Measurements from ENCODE around the gene MORN1. TPM values are rescaled to one million over a fixed set of nuclear protein-coding genes. Genes with fewer than 3 reads are reported as not detected.

Gene MORN1
- total and polyA plus RNA-seq, 2 of the 8 experiments (the other 6 are each of a cell fraction or from before 2014, with no cell fraction given): 5.0 to 9.1 TPM

GRCh38 chr1:2415337-2415736, 24.0 kb upstream of the MORN1 start (continued):
- TF ChIP-seq CHD1 (IDR thresholded peaks at IDR 0.05; ENCODE audit: low read depth, low read length): no peak

Data from H1 (cell line).